Stomach (tissue), 19 donors: Measurements from ENCODE around the gene PSAP. TPM values are rescaled to one million over a fixed set of nuclear protein-coding genes. Genes with fewer than 3 reads are reported as not detected.
"Not testable (repeated sequence)": the region's sequence is repeated elsewhere in the genome, so short reads cannot be mapped to it uniquely, and the experiment has no call there.

Source experiments
- DNase-seq, 2 donors: peaks; one replicate each; pipeline versions ENCODE4 v3.0.0 to v3.0.0-alpha.2; 2013 to 2019
- H3K27ac ChIP-seq, 5 donors: fragments of 200-600 bp in 4 of 5; sonication (generic) in 4 of 5; one replicate each; pipeline ENCODE4 v1.5.1; 2013 to 2019; ENCODE audit warnings: mild to moderate bottlenecking in 1 of 5, moderate library complexity in 1 of 5
- H3K27me3 ChIP-seq, 3 donors: fragments of 200-600 bp; sonication (generic); one replicate each; pipeline ENCODE4 v1.5.1; 2017 to 2019; ENCODE audit warnings: mixed run types in 1 of 3
- H3K36me3 ChIP-seq, 4 donors: fragments of 200-600 bp; sonication (generic); 1 replicate in 3 of 4; 2 replicates in 1 of 4; pipeline ENCODE4 v1.5.1; 2016 to 2019
- H3K4me1 ChIP-seq, 4 donors: fragments of 200-600 bp; sonication (generic); one replicate each; pipeline ENCODE4 v1.5.1; 2016 to 2019
- H3K4me3 ChIP-seq, 4 donors: fragments of 200-600 bp; sonication (generic) in 3 of 4; one replicate each; pipeline ENCODE4 v1.5.1; 2016 to 2019; ENCODE audit warnings: mild to moderate bottlenecking in 1 of 4
- H3K9me3 ChIP-seq, 4 donors: fragments of 200-600 bp; sonication (generic); one replicate each; pipeline ENCODE4 v1.5.1; 2016 to 2019
- CTCF ChIP-seq, 7 experiments: fragments of 450-650 bp in 4 of 7; fragments of 200-600 bp in 3 of 7; sonication (generic) in 3 of 7; IDR thresholded peaks; one replicate each; pipeline ENCODE4 v1.5.1; 2016 to 2019; ENCODE audit warnings: antibody characterized with exemption in 7 of 7, control low read depth in 2 of 7, mild to moderate bottlenecking in 1 of 7
- EP300 ChIP-seq: sonication (generic); formaldehyde crosslinking; IDR thresholded peaks from one replicate; pipeline ENCODE4 v1.6.1; 2017; ENCODE audit warnings: antibody characterized with exemption
- POLR2A ChIP-seq, 4 donors: fragments of 450-650 bp; IDR thresholded peaks; one replicate each; pipeline ENCODE4 v1.6.1; 2016; ENCODE audit warnings: antibody characterized with exemption in 4 of 4, control low read depth in 2 of 4, mild to moderate bottlenecking in 1 of 4, moderate library complexity in 1 of 4
- POLR2AphosphoS5 ChIP-seq, 3 donors: sonication (generic); formaldehyde crosslinking; IDR thresholded peaks; one replicate each; pipeline ENCODE4 v1.6.1; 2016; ENCODE audit warnings: antibody characterized with exemption in 3 of 3
- WGBS, 5 donors: extraction: QIAGEN DNeasy Blood & Tissue Kit in 3 of 5; methylation state at CpG; one replicate each; pipeline versions ENCODE4 v1.1.5 to v1.1.7; 2013 to 2018; 5-methylcytosine and 5-hydroxymethylcytosine counted together
- intact Hi-C: fragments of 100-400 bp; cut with DNase I; formaldehyde crosslinking; loops from one replicate; pipeline ENCODE4 v1.15.1; 2023; ENCODE audit warnings: low total_unique reads
- long read RNA-seq, 10 donors: transcript quantifications; one replicate each; lab custom pipeline, GENCODE V29; 2026
- polyA plus RNA-seq, 3 donors: library from polyadenylated mRNA; stranded (reverse); fragments of 200-250 nt; gene quantifications; one replicate each; pipeline ENCODE4 v1.2.3, GENCODE V29; 2013
- total RNA-seq, 5 donors: library from RNA; depleted of rRNA; stranded (reverse); fragments of >200 nt; gene quantifications; one replicate each; pipeline versions ENCODE4 v1.1.0 to v1.2.3, GENCODE V29; 2014 to 2016
- donor health status: healthy with polysubstance abuse.
- donor health status: Bipolar disorder and iron deficiency.
- donor health status: healthy.

The PSAP gene
- total RNA-seq (100 to 1,000 TPM; 176 to 709 (median 604) TPM), polyA plus RNA-seq (100 to 1,000 TPM; 174 to 311 (median 308) TPM)
- long read RNA-seq, donor 1, transcript PSAP-202 (14 exons, 2,872 nt): major isoform, 29 of 96 reads
- long read RNA-seq, donor 1, partial matches to known transcripts: 47 of 96 reads
- long read RNA-seq, donor 1, other reads (novel, unspliced or antisense): 18 of 96 reads
- long read RNA-seq, donor 2, transcript PSAP-202 (14 exons, 2,872 nt): major isoform, 68 of 175 reads
- long read RNA-seq, donor 2, partial matches to known transcripts: 70 of 175 reads
- long read RNA-seq, donor 2, other reads (novel, unspliced or antisense): 37 of 175 reads
- long read RNA-seq, donor 3, transcript PSAP-202 (14 exons, 2,872 nt): major isoform, 59 of 530 reads
- long read RNA-seq, donor 3, partial matches to known transcripts: 435 of 530 reads
- long read RNA-seq, donor 3, other reads (novel, unspliced or antisense): 36 of 530 reads
- long read RNA-seq, donor 4, transcript PSAP-202 (14 exons, 2,872 nt): major isoform, 12 of 17 reads
- long read RNA-seq, donor 4, partial matches to known transcripts: 0 of 17 reads
- long read RNA-seq, donor 4, other reads (novel, unspliced or antisense): 5 of 17 reads
- long read RNA-seq, donor 5, transcript PSAP-202 (14 exons, 2,872 nt): major isoform, 68 of 643 reads
- long read RNA-seq, donor 5, partial matches to known transcripts: 519 of 643 reads
- long read RNA-seq, donor 5, other reads (novel, unspliced or antisense): 56 of 643 reads
- long read RNA-seq, donor 6, transcript PSAP-202 (14 exons, 2,872 nt): major isoform, 267 of 614 reads
- long read RNA-seq, donor 6, partial matches to known transcripts: 269 of 614 reads
- long read RNA-seq, donor 6, other reads (novel, unspliced or antisense): 77 of 614 reads
- long read RNA-seq, donor 7, transcript PSAP-202 (14 exons, 2,872 nt): major isoform, 59 of 222 reads
- long read RNA-seq, donor 7, partial matches to known transcripts: 104 of 222 reads
- long read RNA-seq, donor 7, other reads (novel, unspliced or antisense): 59 of 222 reads
- long read RNA-seq, donor 8, transcript PSAP-202 (14 exons, 2,872 nt): major isoform, 83 of 234 reads
- long read RNA-seq, donor 8, partial matches to known transcripts: 106 of 234 reads
- long read RNA-seq, donor 8, other reads (novel, unspliced or antisense): 45 of 234 reads
- long read RNA-seq, donor 9, transcript PSAP-202 (14 exons, 2,872 nt): major isoform, 38 of 138 reads
- long read RNA-seq, donor 9, partial matches to known transcripts: 81 of 138 reads
- long read RNA-seq, donor 9, other reads (novel, unspliced or antisense): 17 of 138 reads
- long read RNA-seq, donor 10, transcript PSAP-202 (14 exons, 2,872 nt): major isoform, 26 of 48 reads
- long read RNA-seq, donor 10, partial matches to known transcripts: 6 of 48 reads
- long read RNA-seq, donor 10, other reads (novel, unspliced or antisense): 15 of 48 reads

- Histone ChIP-seq H3K4me1 (peaks cover 34 to 54% (median 45%) of the 10 kb centered on the region in 4 donors), H3K36me3 (no peaks in the 10 kb centered on the region), H3K4me3 (peak within 1 kb of the TSS; percentile 67 to 91 (median 82)), H3K9me3 (no peaks in the 10 kb centered on the region), H3K27me3 (no peaks in the 10 kb centered on the region), H3K27ac (peak within 1 kb of the TSS; percentile 91 to 98 (median 96))
- intact Hi-C loops: no loop called here
- DNase-seq: peak; percentile 100
- WGBS, 5 donors: 0 to 2% (median 0%) methylated on average over 22 to 49 of the region's 49 CpGs
- no peak for TF ChIP-seq CTCF (IDR thresholded peaks at IDR 0.05)
- peak; percentile 95 to 100 (median 99) for TF ChIP-seq POLR2AphosphoS5 (IDR thresholded peaks at IDR 0.05)
- TF ChIP-seq EP300: no peak
- peak in 2 of 4 donors; percentile 91 to 94 for TF ChIP-seq POLR2A (IDR thresholded peaks at IDR 0.05)
Observed at GRCh38 chr10:71850743-71851464, at the start of gene PSAP. Gene PSAP (minus strand): TSS chr10:71851251. CDS start chr10:71851221, 30 bp downstream.

- Histone ChIP-seq H3K4me3 (no peak overlapping the region), H3K9me3 (no peaks in the 10 kb centered on the region), H3K4me1 (peaks cover 0 to 4% (median 0%) of the 10 kb centered on the region in 4 donors), H3K27me3 (no peaks in the 10 kb centered on the region), H3K36me3 (no peaks in the 10 kb centered on the region), H3K27ac (no peak overlapping the region)
- intact Hi-C loops: no loop called here
- 92 to 96% (median 94%) methylated on average over 12 to 14 of the region's 14 CpGs for WGBS, 5 donors
- no peak for DNase-seq
- TF ChIP-seq CTCF (IDR thresholded peaks at IDR 0.05): no peak
- TF ChIP-seq POLR2A (IDR thresholded peaks at IDR 0.05): no peak
- no peak for TF ChIP-seq POLR2AphosphoS5 (IDR thresholded peaks at IDR 0.05)
- TF ChIP-seq EP300: no peak
Observed at GRCh38 chr10:71900441-71901180, 49.6 kb upstream of the PSAP start.

GRCh38 chr10:71899665-71900412 lies 48.8 kb upstream of the PSAP start:
- H3K9me3 ChIP-seq: no peaks in the 10 kb centered on the region
- DNase-seq: no peak
- no peak overlapping the region for H3K4me3 ChIP-seq
- TF ChIP-seq CTCF (IDR thresholded peaks at IDR 0.05) (no peak), EP300 (no peak), POLR2A (IDR thresholded peaks at IDR 0.05) (no peak), POLR2AphosphoS5 (IDR thresholded peaks at IDR 0.05) (no peak)
- H3K4me1 ChIP-seq: peaks cover 0 to 4% (median 0%) of the 10 kb centered on the region in 4 donors
- intact Hi-C loops: loop anchor here (10.0 kb wide), 1 partner anchor 65 kb away; no protein-coding TSS in a partner anchor
- H3K36me3 ChIP-seq: no peaks in the 10 kb centered on the region
- no peak overlapping the region for H3K27ac ChIP-seq
- no peaks in the 10 kb centered on the region for H3K27me3 ChIP-seq
- WGBS, 5 donors: 61 to 80% (median 66%) methylated on average over 3 of the region's 3 CpGs

- H3K4me1 ChIP-seq, H3K27ac ChIP-seq, H3K9me3 ChIP-seq, H3K36me3 ChIP-seq, H3K4me3 ChIP-seq, DNase-seq, H3K27me3 ChIP-seq: not testable (repeated sequence)
- 88 to 99% (median 92%) methylated on average over 5 of the region's 5 CpGs for WGBS, 5 donors
- intact Hi-C loops: loop anchor here (10.0 kb wide), 1 partner anchor 64 kb away; no protein-coding TSS in a partner anchor
Observed at GRCh38 chr10:71898346-71898745, 47.3 kb upstream of the PSAP start.
